ENCODE results near the gene CLIC4. TPM values are rescaled to one million over a fixed set of nuclear protein-coding genes. Genes with fewer than 3 reads are reported as not detected.

The CLIC4 gene
- total RNA-seq, 4 donors from 2014 or later = 53.0 to 151 (median 95.3) TPM

- WGBS, 2 donors = 79 to 84% methylated on average over 7 of the region's 7 CpGs
- intact Hi-C loops (cut with DNase I) = no loop called here
- Histone ChIP-seq H3K4me3 (replicated peaks in 1 of 3) (no peak overlapping the region), H3K4me1 (no peaks in the 10 kb centered on the region), H3K36me3 (no peaks in the 10 kb centered on the region), H3K27ac (no peak overlapping the region), H3K9me3 (no peaks in the 10 kb centered on the region), H3K27me3 (no peaks in the 10 kb centered on the region)
- TF ChIP-seq POLR2A (IDR thresholded peaks at IDR 0.05) = no peak
- TF ChIP-seq, protein P1, sequence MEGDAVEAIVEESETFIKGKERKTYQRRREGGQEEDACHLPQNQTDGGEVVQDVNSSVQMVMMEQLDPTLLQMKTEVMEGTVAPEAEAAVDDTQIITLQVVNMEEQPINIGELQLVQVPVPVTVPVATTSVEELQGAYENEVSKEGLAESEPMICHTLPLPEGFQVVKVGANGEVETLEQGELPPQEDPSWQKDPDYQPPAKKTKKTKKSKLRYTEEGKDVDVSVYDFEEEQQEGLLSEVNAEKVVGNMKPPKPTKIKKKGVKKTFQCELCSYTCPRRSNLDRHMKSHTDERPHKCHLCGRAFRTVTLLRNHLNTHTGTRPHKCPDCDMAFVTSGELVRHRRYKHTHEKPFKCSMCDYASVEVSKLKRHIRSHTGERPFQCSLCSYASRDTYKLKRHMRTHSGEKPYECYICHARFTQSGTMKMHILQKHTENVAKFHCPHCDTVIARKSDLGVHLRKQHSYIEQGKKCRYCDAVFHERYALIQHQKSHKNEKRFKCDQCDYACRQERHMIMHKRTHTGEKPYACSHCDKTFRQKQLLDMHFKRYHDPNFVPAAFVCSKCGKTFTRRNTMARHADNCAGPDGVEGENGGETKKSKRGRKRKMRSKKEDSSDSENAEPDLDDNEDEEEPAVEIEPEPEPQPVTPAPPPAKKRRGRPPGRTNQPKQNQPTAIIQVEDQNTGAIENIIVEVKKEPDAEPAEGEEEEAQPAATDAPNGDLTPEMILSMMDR (IDR thresholded peaks at IDR 0.05) = no peak
- DNase-seq = no peak
These were observed 133.8 kb downstream of the CLIC4 start for GRCh38 chr1:24878775-24879742.

- Histone ChIP-seq H3K27ac (no peak overlapping the region), H3K4me3 (replicated peaks in 1 of 3) (no peak overlapping the region), H3K36me3 (no peaks in the 10 kb centered on the region), H3K9me3 (no peaks in the 10 kb centered on the region), H3K27me3 (no peaks in the 10 kb centered on the region), H3K4me1 (no peaks in the 10 kb centered on the region)
- no peak for DNase-seq
- WGBS, 2 donors = 43 to 51% methylated on average over 1 of the region's 1 CpG
- no peak for TF ChIP-seq POLR2A (IDR thresholded peaks at IDR 0.05)
- TF ChIP-seq, protein P1 (IDR thresholded peaks at IDR 0.05) = no peak
- intact Hi-C loops (cut with DNase I) = no loop called here
These were observed 135.8 kb downstream of the CLIC4 start for GRCh38 chr1:24881034-24881433.

DNA sequence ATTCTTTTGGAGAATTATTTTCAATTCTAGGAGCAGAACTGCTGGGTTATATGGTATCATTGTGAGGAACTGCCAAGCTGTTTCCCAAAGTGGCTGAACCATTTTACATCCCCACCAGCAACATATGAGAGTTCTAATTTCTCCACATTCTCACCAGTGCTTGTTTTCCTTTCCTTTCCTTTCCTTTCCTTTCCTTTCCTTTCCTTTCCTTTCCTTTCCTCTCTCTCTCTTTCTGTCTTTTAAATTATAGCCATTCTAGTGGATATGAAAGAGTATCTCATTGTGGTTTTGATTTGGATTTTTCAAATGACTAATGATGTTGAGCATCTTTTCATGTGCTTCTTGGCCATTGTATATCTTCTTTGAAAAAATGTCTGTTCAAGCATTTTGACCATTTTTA, 139.5 kb downstream of the CLIC4 start:
- H3K9me3 ChIP-seq = no peaks in the 10 kb centered on the region
- H3K4me3 ChIP-seq (replicated peaks in 1 of 3) = no peak overlapping the region
- no peak overlapping the region for H3K27ac ChIP-seq
- no peaks in the 10 kb centered on the region for H3K36me3 ChIP-seq
- no peak for DNase-seq
- TF ChIP-seq POLR2A (IDR thresholded peaks at IDR 0.05) = no peak
- TF ChIP-seq, protein P1 (IDR thresholded peaks at IDR 0.05) = no peak
- intact Hi-C loops (cut with DNase I) = no loop called here
- H3K4me1 ChIP-seq = no peaks in the 10 kb centered on the region
- H3K27me3 ChIP-seq = no peaks in the 10 kb centered on the region

GRCh38 chr1:24886241-24886640, 141.0 kb downstream of the CLIC4 start:
- Histone ChIP-seq H3K4me3 (replicated peaks in 1 of 3) (no peak overlapping the region), H3K27ac (no peak overlapping the region), H3K36me3 (no peaks in the 10 kb centered on the region), H3K4me1 (no peaks in the 10 kb centered on the region), H3K27me3 (no peaks in the 10 kb centered on the region), H3K9me3 (no peaks in the 10 kb centered on the region)
- TF ChIP-seq POLR2A (IDR thresholded peaks at IDR 0.05) = no peak
- TF ChIP-seq, protein P1 (IDR thresholded peaks at IDR 0.05) = no peak
- intact Hi-C loops (cut with DNase I) = no loop called here
- no peak for DNase-seq
- WGBS, 2 donors = 67 to 81% methylated on average over 1 of the region's 1 CpG
